GM18499 (cell line): ENCODE results near the gene SOHLH1.
"Not testable (repeated sequence)": the region's sequence is repeated elsewhere in the genome, so short reads cannot be mapped to it uniquely, and the experiment has no call there.

ENCODE experiments used
- ATAC-seq: cut with Tn5 transposase; IDR thresholded peaks from one replicate; pipeline ENCODE4 v1.9.1; 2021; ENCODE audit warnings: moderate number of reproducible peaks; ENCODE audit not compliant: insufficient read depth, unreplicated experiment

The SOHLH1 gene

DNA sequence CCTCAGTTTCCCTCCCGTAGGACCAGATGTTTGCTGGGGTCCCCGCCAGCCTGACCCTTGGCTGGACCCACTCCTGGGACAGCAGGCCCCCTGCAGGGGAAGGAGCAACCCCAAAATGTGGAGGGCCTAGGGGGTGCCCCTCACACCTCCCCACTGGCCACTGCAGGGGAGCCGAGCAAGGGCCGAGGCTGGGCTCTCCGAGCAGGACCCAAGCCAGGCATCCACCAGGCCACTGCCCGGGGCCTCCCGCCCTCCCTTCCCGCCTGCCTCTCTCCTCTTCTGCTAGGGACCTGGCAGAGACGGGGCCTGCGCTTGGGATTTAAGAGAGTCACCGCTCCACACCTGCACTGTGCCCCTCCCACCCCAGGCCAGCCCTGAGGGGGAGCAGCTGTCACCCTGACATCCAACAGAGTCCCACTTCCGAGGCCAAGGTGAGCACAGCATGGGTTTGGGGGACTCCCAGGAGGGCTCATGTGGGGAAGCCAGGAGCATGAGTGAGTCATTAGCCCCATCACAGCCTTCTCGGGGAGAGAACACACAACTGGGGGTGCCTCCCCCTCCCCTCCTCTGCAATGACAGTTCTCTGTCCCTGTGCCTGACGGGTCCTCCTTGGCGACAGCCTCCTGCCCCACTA lies 15.8 kb downstream of the SOHLH1 start:
- ATAC-seq = no peak

DNA sequence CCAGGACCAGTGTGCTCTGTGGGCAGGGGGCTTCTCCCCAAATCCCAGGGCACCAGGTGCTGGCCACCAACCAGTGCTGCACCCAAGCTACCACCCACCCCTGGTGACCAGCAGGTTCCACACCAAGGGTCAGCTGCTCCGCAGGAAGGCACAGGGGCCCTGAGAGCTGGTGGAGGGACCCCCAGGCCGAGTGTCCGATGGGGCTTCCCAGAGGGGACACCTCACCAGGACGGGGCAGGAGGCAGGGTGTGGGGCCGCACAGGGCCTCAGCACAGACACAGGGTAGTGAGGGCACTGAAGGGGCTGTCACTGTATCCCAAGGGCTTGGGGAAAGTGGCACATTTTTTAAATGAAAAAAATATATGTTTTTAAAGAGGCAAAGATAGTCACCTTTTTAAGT lies 18.1 kb downstream of the SOHLH1 start:
- ATAC-seq = no peak

DNA sequence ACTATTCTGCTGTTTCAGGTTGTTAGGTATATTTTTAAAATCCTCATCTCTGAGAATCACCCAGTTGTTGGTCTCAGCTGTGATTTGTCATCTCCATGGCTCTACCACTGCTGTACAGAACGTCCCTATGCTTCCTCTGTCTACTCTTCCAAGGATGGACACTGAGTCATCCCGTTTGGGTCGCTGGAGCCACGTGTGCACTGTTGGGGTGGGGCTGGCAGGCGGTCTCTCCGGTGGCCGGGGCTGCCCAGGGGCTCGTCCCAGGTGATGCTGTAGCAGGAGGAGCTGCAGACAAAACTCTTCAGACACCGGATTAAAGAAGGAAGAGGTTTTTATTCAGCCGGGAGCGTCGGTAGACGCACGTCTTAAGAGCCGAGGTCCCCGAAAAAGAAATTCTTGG lies 19.2 kb downstream of the SOHLH1 start:
- ATAC-seq = no peak

DNA sequence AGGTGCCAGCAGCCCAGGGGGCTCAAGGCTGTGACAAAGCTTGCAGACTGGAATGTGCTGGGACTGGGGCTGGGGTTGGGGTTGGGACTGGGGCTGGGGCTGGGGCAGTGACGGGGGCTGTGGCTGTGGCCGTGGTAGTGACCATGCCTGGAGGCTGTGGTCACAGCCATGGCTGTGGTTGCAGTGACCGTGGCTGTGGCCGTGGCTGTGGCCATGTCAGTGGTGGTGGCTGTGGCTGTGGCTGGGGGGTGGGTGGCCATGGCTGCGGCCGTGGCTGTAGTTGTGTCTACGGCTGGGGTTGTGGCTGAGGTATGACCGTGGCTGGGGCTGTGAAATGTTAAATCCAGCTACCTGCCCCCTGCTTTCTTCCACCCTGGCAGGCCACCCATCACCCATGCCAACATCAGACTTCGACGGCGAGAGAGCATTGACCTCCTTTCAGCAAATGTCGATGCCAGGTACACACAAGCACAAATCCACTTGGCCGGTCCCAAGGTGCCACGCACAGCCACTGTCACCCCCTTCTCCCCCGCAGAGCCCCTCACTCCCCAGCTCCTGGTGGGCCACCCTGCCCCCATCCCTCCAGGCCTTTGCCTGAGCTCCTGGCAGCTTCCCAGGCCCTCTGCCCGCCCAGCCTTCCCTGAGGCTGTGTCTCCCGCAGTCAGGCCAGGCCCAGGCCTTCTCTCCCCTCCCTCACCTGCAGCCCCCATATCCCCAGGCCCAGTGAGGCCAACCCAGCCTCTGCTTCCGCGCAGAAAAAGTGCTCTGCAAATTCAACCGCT lies 20.9 kb downstream of the SOHLH1 start:
- no peak for ATAC-seq

DNA sequence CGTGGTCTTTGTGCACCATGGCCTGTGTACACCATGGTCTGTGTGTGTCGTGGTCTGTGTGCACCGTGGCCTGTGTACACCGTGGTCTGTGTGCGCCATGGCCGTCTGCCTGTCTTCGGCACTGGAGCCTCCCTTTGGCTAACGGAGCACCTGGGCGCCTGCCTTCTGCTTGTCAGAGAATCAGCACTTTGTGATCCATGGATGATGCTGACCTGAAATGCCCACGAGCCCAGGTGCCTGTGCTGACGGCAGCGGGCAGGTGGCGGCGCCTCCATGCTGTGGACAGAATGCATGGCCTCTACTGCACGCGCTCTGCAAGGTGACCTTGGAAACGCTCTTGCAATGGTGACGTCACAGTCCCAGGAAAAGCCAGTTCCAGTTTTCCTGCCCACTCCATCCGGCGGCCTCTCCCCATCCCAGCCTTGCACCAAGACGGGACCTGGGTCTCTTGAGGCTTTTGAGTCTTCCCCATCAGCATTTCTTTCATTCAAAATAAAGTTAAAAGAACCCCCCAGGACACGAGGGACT lies 21.6 kb downstream of the SOHLH1 start:
- no peak for ATAC-seq

DNA sequence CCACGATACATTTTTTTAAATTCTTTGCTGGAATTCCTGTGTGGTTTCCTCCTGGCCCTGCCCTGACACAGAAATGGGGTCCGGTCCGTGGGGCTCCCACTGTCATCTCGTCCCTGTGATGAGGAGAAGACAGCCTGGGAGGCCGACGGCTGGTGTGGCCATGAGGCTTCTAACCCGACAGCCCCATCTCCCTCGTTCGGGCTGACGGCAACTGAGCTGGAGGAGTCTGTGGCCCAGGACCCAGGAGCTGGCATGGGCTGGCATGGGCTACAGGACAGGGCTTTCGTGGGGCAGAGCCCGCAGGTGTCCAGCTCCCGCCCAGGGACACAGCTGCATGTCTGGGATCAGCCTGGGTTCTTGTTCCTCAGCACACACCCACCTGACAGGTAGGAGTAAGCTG lies 22.4 kb downstream of the SOHLH1 start:
- no peak for ATAC-seq

DNA sequence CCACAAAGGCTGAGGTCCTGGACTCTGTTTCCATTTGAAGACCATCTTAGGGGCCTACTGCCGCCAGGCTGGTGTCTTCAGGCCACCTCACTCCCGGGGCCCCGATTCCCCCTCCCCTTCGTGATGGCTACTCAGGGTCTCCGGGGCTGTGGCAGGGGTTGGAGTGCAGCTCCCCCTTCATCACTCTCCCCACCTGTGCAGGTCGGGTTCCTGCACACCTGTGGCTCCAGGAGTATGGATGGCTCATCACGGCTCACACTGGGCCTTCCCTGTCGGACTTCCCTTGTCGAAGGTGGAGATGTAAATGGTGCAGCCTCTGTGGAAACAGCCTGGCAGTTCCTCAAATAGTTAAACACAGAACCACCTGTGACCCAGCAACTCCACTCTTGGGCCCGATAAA lies 24.3 kb downstream of the SOHLH1 start:
- ATAC-seq = no peak

DNA sequence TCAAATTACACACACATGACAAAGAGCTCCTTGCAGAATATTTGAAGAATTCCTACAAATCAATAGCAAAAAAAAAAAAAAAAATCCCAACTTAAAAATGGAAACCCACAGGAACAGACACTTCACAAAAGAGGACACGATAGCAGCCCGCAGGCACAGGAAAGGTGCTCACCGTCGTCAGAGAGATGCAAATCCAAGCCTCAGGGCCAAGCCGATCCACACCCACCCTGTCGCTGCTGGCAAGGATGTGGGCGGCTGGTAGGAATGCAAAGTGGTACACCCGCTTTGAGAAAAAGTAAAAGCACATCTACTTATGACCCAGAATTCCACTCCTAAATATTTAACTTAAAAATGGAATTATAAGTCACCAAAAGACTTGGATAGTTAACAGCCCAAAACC lies 25.3 kb downstream of the SOHLH1 start:
- ATAC-seq = no peak

DNA sequence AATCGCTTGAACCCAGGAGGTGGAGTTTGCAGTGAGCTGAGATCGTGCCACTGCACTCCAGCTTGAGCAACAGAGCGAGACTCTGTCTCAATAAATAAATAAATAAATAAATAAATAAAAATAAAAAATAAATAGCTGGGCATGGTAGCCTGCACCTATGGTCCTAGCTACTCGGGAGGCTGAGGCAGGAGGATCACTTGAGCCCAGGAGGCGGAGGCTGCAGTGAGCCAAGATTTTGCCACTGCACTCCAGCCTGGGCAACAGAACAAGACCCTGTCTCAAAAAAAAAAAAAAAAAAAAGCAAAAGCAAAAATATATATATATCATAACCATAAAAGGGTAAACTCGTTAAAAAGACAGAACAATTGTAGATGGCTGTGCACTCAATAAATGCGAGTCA lies 26.5 kb downstream of the SOHLH1 start:
- not testable (repeated sequence) for ATAC-seq

DNA sequence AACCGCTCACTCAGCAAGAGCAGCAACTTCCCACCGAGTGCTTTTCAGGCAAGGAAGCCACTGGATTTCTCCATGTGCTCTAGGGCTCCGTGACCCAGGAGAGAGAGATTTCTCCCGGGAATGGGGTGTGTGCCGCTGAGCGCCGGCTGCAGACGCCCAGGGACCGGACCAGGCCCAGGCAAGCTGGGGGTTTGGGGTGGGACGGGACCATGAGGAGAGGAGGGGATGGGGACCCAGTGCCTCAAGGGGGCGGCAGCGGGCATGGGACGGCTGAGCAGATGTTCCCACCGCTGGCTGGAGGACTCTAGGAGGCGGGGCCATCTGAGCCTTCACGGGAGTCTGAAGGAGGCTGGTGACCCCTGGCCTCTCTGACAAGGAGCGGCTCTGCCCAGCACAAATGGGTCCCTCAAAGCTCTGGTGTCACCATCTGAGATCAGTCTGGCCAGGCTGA lies 27.7 kb downstream of the SOHLH1 start:
- ATAC-seq = no peak

DNA sequence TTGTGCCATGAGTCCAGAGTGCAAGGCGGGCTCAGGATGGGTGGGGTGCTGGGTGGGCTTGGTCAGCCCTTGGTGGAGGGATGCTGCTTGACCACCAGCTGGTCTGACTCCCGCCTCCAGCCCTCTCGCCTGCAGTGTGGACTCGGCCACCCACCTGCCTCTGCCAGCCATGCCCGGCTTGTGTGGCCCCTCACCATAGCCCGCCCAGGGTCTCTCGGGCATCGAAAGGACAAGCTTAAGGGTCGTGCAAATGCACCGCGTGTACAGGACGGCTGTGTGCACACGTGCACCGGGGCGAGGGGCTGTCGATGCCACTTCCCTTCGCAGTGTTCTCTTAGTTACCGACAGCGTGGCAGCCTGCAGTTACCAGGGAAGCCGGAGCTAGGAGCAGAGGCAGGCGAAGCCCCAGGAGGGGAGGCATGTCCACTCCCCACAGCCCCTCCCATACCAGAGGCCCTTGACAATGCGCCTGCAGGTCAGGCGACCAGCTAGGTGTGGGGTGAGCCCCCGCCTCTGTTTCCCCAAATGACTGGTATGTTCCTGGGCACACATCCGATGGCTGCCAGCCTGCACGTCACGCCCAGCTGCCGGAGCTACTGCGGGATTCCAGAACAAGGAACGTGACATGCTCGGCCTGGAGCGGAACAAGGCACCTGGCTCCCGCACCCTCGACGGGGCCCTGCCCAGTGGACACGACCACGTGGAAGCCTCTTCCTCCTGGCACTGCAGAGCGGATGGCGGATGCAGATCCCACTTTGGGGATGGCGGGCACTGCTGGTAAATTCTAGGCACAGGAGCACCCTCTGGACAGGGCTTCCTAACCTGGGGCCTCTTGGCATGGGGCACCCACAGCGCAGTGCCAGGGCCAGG lies 28.3 kb downstream of the SOHLH1 start:
- no peak for ATAC-seq

DNA sequence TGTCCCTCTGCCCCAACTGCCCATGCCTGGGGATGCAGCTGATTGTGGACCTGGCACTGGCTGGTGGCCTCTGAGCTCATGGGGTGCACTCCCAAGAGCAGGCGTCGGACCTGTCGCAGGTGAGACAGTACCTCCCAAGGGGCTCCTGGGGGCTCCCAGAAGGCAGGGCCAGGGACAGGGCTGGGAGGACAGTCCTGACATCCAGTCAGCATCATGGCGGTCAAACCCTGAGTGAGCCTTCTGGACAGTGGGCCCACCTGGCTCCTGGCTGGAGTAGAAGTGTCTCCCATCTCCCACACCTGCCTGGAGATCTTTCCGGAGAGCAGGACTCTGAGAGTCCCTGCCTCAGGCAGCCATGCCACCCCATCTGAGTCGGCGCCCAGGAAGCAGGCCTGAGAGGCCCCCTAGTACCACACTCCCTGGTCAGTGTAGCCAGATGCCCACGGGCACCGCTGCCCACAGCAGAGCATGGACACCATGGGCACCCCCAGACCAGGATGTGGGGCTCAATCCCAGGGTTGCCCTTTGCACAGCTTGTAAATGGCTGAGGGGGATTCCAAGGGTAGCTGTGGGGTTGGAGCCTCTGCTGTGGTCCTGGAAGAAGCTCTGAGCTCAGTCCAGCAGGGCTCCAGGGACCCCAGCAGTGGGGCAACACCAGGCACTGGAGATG lies 29.5 kb downstream of the SOHLH1 start:
- no peak for ATAC-seq

DNA sequence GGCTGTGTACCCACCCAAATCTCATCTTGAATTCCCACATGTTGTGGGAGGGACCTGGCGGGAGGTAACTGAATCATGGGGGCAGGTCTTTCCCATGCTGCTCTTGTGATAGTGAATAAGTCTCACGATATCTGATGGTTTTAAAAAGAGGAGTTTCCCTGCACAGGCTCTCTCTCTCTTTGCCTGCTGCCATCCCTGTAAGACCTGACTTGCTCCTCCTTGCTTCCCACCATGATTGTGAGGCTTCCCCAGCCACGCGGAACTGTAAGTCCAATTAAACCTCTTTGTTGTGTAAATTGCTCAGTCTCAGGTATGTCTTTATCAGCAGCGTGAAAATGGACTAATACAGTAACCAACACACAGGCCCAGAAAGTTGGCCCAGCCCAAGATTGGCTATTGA lies 30.3 kb downstream of the SOHLH1 start:
- not testable (repeated sequence) for ATAC-seq

DNA sequence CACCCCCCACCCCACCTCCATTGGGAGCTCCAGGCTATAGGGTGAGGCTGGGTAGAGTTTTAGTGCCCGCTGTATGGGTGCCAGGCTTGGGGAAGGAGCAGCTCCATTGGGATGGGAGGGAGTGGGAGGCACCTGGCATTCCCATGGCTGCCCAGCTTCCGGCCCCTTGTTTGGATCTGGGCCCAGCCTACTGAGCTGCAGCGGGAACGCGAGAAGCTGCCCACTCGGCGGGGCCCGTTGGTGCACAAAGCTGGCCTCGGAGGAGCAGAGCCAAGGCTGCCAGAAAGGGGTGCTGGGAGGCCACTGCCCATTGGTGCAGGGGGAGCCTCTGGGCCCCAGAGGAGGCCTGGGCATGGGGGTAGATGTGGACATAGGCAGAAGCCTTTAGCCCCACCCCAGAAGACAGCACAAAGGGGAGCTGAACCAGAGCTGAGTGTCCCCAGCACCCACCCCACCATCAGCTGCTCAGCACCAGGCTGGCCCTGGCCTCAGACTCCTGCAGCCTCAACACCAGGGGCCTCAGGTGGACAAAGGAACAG lies 31.7 kb downstream of the SOHLH1 start:
- ATAC-seq = no peak

DNA sequence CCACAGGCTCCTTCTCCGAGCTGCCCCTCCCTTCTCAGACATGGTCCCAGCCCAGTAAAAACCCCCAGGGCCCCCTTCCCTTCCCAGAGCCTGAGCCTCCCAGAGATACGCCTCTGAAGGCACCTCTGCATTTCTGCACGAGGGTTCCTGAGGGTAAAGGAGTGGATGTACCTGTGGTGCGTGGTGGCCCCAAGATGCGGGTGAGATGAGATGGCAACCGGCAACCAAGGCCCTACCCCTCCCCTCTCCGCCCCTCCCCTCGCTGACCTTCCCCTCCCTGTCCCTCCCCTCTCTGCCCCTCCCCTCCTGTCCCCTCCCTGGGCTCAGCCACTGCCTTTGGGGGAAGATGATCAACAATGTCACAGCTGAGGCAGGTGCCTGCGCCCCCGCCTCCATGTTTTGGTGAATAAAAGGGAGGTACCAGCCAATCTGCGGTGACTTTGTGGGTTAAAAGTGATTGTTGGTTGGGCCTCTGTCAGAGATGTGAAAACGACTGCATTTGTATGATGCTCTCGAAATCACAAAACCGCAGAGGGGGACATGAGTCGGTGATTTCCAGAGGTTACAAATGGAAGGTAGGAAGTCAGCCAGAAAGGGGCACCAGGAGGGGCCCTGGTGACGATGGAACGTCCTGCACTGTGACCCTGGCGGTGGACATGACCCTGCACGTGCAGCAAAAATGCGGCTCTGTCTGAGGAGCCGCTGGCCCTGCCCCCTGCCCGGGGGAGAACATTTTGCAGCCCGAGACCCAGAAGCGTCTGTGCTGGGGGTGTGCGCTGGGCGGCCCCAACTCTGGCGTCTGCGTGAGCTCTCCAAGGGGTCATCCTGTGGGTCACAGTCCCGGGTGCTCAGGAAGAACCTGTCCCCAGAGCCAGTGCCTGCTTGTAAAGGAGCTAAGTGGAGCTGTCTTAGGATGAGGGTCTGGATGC lies 32.5 kb downstream of the SOHLH1 start:
- no peak for ATAC-seq

DNA sequence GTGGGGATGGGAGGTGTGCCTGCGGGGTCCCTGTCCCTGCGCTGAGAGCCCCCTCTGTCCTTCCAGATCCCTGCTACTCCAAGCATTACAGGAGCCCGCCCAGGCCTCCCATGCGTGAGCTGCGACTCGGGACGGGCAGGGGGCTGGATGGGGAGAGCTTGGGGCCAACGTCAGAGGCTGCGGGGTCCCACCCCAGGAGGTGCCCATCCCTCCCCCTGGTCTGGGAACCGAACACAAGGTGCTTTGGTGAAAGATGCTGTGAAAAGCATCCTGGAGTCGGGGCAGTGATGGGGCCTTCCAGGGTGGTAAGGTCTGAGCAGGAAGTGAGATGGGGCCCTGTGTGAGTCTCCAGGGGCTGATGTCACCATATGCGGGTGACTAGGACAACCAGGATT lies 33.5 kb downstream of the SOHLH1 start:
- no peak for ATAC-seq

DNA sequence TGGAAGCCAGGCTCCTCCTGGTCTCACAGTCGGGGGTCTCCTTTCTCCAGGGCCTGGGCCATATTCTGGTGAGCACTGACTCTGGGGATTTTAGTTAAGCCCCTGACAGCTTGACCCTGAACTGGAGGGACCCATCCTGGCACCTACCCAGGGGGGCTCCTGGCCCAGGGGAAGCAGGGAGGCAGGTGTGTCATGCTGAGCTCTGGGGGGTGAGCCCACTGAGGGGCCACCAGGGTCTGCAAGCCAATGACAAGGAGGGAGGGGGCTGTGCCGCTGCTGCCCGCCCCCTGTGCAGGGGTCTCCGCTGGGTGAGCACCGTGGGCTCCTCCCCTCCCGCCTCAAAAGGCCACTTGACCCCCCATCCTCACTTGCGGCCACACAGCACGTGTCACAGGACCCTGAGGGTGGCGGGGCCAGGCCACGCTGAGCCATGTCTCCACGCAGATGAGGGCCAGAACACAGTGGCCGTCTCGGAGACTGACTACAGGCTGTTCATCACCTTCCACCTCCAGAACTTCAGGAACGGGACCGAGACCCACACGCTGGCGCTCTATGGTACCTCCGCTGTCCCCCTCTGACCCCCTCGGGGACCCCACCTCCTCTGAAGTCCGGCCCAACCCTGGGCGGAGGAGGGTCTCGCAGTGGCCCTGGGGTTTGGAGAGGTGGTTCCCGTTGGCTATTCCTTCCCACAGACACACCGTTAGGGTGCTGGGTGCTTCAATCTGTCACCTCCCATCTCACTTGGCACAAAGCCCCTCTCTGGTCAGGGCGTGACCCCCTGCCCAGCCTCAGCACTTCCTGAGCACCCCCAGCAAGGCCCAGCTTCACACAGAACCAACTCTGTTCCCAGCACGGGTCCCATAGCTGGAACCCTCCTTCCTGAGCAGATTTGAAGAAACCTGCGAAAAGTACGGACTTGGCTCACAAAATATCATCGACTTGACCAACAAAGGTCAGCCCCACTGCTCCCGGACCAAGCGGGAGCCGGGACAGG lies 34.2 kb downstream of the SOHLH1 start:
- no peak for ATAC-seq

DNA sequence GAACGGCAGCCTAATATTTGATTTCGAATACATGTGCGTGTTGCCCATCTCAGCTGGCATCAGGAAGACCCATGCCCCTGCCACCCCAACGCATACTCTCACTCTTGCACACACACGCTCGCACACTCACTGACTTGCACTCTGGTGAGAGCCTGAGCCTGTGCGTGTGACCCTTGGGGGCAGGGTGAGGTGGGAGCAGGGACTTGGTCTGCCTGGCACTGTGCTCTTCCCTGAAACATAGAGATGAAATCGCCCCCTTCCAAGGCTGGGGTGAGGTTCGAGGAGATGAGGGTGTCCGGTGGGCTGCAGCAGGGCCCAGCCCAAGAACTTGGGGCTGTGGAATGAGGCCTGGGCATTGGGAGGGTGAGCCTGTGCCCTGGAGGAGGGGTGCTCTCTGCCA lies 35.0 kb downstream of the SOHLH1 start:
- ATAC-seq = no peak
